ENCODE measurements around the gene ZFP14.
"Not testable (repeated sequence)": the region's sequence is repeated elsewhere in the genome, so short reads cannot be mapped to it uniquely, and the experiment has no call there.

The ZFP14 gene

DNA sequence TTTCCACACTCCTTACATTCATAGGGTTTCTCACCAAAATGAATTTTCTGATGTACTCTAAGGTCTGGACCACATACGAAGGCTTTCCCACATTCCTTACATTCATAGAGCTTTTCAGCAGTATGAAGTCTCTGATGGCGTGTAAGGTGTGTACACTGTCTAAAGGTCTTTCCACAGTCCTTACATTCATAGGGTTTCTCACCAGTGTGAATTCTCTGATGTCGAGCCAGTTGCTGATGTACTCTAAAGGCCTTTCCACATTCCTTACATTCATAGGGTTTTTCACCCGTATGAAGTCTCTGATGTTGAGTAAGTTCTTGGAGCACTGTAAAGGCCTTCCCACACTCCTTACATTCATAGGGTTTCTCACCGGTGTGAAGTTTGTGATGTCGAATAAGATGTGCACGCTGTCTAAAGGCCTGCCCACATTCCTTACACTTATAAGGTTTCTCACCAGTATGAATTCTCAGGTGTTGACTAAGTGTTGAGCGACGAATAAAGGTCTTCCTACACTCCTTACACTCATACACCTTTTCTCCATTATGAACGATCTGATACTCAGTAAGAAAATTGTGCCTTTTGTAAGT lies 38.1 kb downstream of the ZFP14 start:
- TF ChIP-seq, protein P1, sequence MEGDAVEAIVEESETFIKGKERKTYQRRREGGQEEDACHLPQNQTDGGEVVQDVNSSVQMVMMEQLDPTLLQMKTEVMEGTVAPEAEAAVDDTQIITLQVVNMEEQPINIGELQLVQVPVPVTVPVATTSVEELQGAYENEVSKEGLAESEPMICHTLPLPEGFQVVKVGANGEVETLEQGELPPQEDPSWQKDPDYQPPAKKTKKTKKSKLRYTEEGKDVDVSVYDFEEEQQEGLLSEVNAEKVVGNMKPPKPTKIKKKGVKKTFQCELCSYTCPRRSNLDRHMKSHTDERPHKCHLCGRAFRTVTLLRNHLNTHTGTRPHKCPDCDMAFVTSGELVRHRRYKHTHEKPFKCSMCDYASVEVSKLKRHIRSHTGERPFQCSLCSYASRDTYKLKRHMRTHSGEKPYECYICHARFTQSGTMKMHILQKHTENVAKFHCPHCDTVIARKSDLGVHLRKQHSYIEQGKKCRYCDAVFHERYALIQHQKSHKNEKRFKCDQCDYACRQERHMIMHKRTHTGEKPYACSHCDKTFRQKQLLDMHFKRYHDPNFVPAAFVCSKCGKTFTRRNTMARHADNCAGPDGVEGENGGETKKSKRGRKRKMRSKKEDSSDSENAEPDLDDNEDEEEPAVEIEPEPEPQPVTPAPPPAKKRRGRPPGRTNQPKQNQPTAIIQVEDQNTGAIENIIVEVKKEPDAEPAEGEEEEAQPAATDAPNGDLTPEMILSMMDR (IDR thresholded peaks at IDR 0.05; ENCODE audit: extremely low read depth, insufficient read depth, missing control alignments) = no peak
- in situ Hi-C loops (cut with MboI; ENCODE audit: low pct_unique_long_range_greater_than_20kb, low sequenced_read_pairs, unreplicated experiment) = no loop called here
- no peak for DNase-seq (ENCODE audit: low spot score)

DNA sequence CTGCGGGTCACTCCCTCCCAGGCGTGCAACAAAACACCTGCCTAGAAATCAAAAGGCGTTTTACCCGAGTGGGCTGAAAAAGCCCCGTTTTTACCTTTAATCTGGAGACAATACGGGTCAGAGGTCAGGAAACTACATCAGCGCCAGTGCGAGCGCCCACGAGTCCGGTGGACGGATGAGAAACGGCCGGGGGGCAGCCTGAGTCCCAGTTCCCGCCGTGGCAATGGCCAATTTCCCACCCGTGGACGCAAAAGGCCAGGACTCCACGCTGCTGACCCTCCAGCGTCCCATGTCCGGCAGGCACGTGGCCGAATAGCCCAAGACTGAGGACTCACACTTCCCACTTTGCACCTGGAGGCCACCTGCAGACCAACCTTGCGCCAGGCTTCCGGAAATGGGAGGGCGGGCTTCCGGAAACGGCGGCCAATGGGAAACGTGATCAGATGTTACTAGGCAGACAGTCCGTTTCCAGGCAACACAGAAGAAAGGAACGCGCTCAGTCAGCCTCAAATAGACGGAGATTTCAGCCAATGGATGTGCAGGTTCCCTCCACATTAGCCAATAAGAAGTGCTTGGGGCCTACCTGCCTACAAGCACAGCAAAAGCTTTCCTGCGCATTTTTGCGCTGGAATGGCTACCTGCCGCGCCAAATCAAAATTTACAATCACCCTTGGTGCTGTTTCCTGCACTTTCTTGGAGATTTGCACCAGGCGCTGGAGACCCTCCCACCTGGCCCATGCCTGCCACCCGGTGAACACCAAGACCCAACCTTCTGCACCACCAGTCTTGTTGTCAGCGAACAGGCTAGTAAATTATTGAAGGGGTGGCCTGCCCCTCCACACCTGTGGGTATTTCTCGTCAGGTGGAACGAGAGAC lies 47.4 kb downstream of the ZFP14 start:
- TF ChIP-seq, protein P1 (IDR thresholded peaks at IDR 0.05; ENCODE audit: extremely low read depth, insufficient read depth, missing control alignments) = no peak
- in situ Hi-C loops (cut with MboI; ENCODE audit: low pct_unique_long_range_greater_than_20kb, low sequenced_read_pairs, unreplicated experiment) = no loop called here
- DNase-seq (ENCODE audit: low spot score) = peak; percentile 81

DNA sequence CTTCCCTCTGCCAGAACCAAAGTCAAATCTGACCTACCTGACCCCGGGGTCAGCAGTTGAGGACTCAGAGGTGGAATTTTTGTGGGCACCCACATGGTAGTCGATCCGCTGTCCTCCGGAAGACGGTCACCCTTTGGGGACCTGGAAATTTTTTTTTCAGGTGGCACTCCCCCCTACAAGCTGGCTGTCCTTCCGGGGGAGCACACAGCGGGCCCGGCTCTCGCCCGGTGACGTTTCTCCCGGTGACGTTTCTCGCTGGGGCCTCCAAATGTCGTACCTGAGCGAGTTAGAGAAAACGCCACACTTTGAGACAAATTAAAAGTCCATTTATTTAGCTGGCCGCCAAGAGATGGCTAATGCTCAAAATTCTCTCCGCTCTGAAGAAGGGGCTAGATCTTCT lies 48.8 kb downstream of the ZFP14 start:
- in situ Hi-C loops (cut with MboI; ENCODE audit: low pct_unique_long_range_greater_than_20kb, low sequenced_read_pairs, unreplicated experiment) = no loop called here
- no peak for DNase-seq (ENCODE audit: low spot score)
- TF ChIP-seq, protein P1 (IDR thresholded peaks at IDR 0.05; ENCODE audit: extremely low read depth, insufficient read depth, missing control alignments) = no peak

DNA sequence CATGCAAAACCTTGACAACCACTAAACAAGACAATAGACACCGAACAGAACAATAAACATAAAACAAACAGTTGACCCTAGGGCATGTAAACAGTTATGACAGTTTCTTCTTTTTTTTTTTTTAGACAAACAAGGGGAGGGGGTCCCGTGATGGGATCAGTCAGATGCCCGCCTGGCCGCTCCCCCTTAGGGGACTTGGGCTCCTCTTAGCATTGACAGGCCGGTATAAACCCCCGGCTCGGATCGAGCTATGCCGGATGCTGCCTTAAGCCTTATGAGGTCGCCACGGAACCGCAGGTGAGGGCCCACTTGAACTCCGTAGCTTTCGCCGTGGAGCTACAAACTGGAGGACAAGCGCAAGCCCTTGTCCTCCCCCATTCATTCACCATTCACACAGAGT lies 49.5 kb downstream of the ZFP14 start:
- in situ Hi-C loops (cut with MboI; ENCODE audit: low pct_unique_long_range_greater_than_20kb, low sequenced_read_pairs, unreplicated experiment) = not testable (repeated sequence)

DNA sequence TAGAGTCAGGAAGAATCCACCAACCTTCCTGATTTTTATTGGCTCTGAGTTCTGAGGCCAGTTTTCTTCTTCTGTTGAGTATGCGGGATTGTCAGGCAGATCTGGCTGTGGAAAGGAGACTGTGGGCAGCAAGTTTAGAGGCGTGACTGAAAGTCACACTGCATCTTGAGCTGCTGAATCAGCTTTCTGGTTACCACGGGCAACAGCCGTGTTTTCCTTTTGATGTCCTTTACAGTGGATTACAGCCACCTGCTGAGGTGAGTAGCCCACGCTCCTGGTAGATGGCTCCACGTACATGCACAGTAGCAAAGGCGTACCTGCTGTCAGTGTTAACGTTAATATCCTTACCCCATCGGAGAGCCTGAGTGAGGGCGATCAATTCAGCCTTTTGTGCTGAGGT lies 52.4 kb downstream of the ZFP14 start:
- in situ Hi-C loops (cut with MboI; ENCODE audit: low pct_unique_long_range_greater_than_20kb, low sequenced_read_pairs, unreplicated experiment); DNase-seq (ENCODE audit: low spot score): not testable (repeated sequence)

More for the DNA sequence above, 49.5 kb downstream of the ZFP14 start:
- not testable (repeated sequence) for DNase-seq (ENCODE audit: low spot score)

DNA sequence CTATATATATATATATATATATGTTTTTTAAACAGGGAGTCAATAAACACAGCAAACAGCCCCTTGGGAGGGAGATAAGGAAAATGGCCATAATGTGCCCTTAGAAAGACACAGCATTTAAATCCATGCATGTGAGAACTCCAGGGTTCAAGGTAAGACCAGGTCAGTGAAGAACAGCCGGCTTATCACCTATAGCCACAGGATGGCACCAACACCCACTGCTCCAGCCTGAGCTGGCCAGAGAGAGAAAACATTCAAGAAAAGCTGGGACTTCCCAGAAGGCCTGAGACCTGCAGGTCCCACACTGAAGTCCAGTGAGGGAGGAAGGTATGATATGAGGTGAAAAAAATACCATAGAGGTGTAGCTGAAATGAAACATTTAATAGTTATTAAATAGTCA lies 63.8 kb downstream of the ZFP14 start:
- in situ Hi-C loops (cut with MboI; ENCODE audit: low pct_unique_long_range_greater_than_20kb, low sequenced_read_pairs, unreplicated experiment); DNase-seq (ENCODE audit: low spot score): not testable (repeated sequence)

DNA sequence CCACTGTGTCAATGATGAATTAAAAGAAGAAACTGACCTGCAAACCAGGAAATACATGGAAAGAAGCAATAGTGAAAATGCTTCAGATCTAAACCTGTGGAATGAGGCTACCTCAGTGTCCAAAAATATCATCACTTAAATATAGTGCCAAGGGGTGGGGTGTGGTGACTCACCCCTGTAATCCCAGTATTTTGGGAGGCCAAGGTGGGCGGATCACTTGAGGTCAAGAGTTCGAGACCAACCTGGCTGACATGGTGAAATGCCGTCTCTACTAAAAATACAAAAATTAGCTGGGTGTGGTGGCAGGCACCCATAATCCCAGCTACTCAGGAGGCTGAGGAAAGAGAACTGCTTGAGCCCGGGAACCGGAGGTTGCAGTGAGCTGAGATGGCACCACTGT lies 64.9 kb downstream of the ZFP14 start:
- DNase-seq (ENCODE audit: low spot score); in situ Hi-C loops (cut with MboI; ENCODE audit: low pct_unique_long_range_greater_than_20kb, low sequenced_read_pairs, unreplicated experiment): not testable (repeated sequence)

DNA sequence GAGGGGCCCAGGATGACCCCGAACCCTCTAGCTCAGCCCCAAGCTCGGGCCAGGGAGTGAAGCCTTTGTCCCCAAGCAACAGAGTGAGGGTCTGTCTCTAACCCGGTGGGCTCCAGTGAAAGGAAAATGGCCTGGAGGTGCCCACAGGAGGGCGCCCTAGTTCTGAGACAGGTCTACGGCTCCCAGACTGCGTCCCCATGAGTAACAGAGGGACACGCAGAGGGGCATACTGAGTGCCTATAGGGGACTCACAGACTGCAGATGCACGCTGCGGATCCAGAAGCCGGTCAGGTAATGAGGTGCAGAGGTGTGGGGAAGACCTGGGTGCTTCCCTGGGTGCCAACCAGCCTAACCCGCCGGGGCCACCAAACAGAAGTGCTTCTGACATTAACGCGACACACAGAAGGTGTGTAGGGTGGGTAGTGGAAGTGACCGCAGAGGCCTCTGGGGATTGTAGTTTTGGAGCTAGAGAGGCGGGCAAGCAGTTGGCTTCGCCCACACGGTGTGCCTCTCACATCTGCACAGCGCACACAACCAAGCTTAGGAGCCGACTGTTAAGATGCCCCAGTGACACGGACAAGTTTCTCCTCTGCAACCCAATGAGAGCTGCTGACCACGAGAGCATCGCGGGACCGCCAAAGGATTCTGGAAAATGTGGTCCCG lies 67.8 kb downstream of the ZFP14 start:
- DNase-seq (ENCODE audit: low spot score); in situ Hi-C loops (cut with MboI; ENCODE audit: low pct_unique_long_range_greater_than_20kb, low sequenced_read_pairs, unreplicated experiment): not testable (repeated sequence)

DNA sequence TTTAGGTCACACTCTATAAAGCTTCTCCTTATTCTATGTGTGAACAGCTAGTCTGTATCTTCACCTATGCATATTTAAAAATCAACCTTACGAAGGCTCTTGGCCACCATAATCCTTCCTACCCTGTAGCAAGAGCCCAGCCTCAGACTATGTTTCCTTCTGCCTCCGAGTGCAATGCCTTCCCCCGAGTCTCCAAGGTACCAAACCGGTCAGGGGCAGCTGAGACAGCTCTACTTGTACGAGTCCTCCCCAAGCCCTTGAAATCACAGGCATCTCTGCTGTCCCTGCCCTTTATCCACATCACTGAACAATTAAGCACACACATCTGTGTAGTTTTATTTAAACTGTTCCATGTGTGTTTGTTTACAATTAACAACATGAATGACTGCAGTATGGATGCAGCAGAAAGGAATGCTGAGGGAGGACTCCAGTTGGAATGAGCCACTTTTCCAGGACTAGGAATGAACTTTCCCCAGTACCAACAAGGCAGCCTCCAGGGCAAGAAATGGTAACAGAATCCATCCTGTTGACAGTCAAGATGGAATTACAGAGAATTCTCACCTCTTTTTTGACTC lies 68.5 kb downstream of the ZFP14 start:
- in situ Hi-C loops (cut with MboI; ENCODE audit: low pct_unique_long_range_greater_than_20kb, low sequenced_read_pairs, unreplicated experiment); DNase-seq (ENCODE audit: low spot score): not testable (repeated sequence)

DNA sequence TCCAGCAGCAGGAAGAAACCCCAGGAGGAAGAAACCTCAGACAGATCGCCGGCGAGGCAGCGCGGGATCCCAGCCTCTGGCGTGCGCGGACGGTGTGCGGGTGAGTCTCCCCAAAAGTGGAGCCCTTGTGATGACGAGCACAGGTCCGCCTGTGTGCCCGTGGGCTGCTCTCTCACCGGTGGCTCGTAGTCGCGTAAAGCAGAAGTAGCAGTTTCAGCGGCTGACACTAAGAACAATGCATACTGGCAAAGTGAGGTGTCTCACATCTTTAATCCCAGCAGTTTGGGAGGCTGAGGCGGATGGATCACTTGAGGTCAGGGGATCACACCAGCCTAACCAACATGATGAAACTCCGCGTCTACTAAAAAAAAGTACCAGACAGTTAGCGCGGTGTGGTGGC lies 69.2 kb downstream of the ZFP14 start:
- DNase-seq (ENCODE audit: low spot score); in situ Hi-C loops (cut with MboI; ENCODE audit: low pct_unique_long_range_greater_than_20kb, low sequenced_read_pairs, unreplicated experiment): not testable (repeated sequence)

DNA sequence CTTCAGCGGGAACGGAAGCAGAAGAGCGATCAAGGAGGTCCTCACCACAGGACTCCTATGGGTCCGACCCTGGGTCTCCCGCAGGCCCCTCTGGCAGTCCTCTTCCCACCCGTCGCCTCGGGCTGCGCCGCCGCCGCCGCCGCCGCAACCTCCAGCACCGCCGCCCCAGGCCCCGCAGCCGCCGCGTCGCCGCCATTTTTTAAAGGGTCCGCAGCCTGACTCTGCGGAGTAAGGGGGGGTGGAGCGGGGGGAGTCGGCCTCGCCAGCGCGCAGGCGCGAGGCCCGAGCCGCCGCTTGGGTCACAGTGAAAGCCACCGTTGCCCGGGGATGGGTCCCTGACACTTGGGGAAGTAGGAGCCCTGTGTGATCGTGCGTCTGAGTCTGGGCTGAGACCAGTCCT lies 69.7 kb downstream of the ZFP14 start:
- in situ Hi-C loops (cut with MboI; ENCODE audit: low pct_unique_long_range_greater_than_20kb, low sequenced_read_pairs, unreplicated experiment); DNase-seq (ENCODE audit: low spot score): not testable (repeated sequence)

DNA sequence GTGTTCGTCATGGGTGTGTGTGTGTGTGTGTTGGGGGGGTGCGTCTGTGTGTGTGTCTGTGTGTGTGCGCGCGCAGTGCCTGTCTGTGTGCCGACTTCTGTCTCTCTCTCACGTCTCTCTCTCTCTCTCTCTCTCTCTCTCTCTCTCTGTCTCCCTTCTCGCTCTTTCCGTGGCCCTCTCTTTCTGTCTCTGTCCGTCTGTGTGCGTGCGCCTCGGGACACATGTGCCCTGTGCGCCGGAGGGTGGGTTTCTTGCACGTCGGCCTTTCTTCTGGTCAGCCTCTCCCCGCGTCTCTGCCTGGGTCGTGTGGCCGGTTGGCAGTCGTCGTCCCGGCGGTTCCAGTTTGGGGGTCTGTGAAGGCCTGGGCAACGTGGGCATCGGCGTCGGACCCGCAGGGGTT lies 86.7 kb downstream of the ZFP14 start:
- in situ Hi-C loops (cut with MboI; ENCODE audit: low pct_unique_long_range_greater_than_20kb, low sequenced_read_pairs, unreplicated experiment); DNase-seq (ENCODE audit: low spot score): not testable (repeated sequence)
